ENCODE data around the gene NMRK2.
A peak's percentile ranks its signal among the peaks of the same experiment; 100 is the strongest.

- TF ChIP-seq CTCF (IDR thresholded peaks at IDR 0.05) (peak in 2 of 4 experiments; percentile 22 to 35), POLR2A (IDR thresholded peaks at IDR 0.05) (peak; percentile 99 to 100)
Measured at GRCh38 chr19:3970808-3971598, 38.1 kb downstream of the NMRK2 start, which contains the start of gene DAPK3.

Measured in uterus (tissue), 2 donors.